Fibroblast of lung (primary cell): ENCODE measurements around the gene PLCB2. TPM values are rescaled to one million over a fixed set of nuclear protein-coding genes. Genes with fewer than 3 reads are reported as not detected.

Experiments used
- DNase-seq, 2 donors: peaks; one replicate each; pipeline versions ENCODE4 v3.0.0 to v3.0.0-alpha.2; 2010; ENCODE audit warnings: low read depth in 2 of 2
- H2AFZ ChIP-seq: 2 replicates; pipeline ENCODE4 v1.5.1; 2012; ENCODE audit warnings: low read length, control low read depth, inconsistent platforms
- H3K27ac ChIP-seq: 2 replicates; pipeline ENCODE4 v1.5.1; 2011; ENCODE audit warnings: low read length, control low read depth; ENCODE audit not compliant: insufficient read depth
- H3K27me3 ChIP-seq: 2 replicates; pipeline ENCODE4 v1.5.1; 2011; ENCODE audit warnings: mild to moderate bottlenecking, low read length; ENCODE audit not compliant: control insufficient read depth, insufficient read depth
- H3K36me3 ChIP-seq: 2 replicates; pipeline ENCODE4 v1.5.1; 2011; ENCODE audit warnings: low read length; ENCODE audit not compliant: control insufficient read depth, insufficient read depth
- H3K4me1 ChIP-seq: 2 replicates; pipeline ENCODE4 v1.5.1; 2011; ENCODE audit warnings: low read length; ENCODE audit not compliant: control insufficient read depth, insufficient read depth; ENCODE audit errors: extremely low read depth
- H3K4me2 ChIP-seq: 2 replicates; pipeline ENCODE4 v1.5.1; 2011; ENCODE audit warnings: low read length, control low read depth; ENCODE audit not compliant: insufficient read depth; ENCODE audit errors: extremely low read depth
- H3K4me3 ChIP-seq, 4 experiments: fragments of 200-600 bp in 1 of 4; sonication (generic) in 1 of 4; replicated peaks in 1 of 4; 2 replicates each; pipeline ENCODE4 v1.5.1; 2011 to 2016; ENCODE audit warnings: low read length in 4 of 4, low read depth in 3 of 4, mild to moderate bottlenecking in 3 of 4, control low read depth in 2 of 4, inconsistent platforms in 1 of 4, mixed read lengths in 1 of 4; ENCODE audit not compliant: insufficient read depth in 1 of 4; ENCODE audit errors: control extremely low read depth in 1 of 4
- H3K79me2 ChIP-seq: 2 replicates; pipeline ENCODE4 v1.5.1; 2012; ENCODE audit warnings: mild to moderate bottlenecking, low read length, inconsistent platforms; ENCODE audit not compliant: control insufficient read depth, insufficient read depth
- H3K9ac ChIP-seq: 2 replicates; pipeline ENCODE4 v1.5.1; 2011; ENCODE audit warnings: mild to moderate bottlenecking, low read length, control low read depth; ENCODE audit not compliant: insufficient read depth
- H3K9me3 ChIP-seq: 2 replicates; pipeline ENCODE4 v1.5.1; 2012; ENCODE audit warnings: low read depth, low read length; ENCODE audit not compliant: control insufficient read depth, insufficient read depth
- H4K20me1 ChIP-seq: 2 replicates; pipeline ENCODE4 v1.5.1; 2011; ENCODE audit warnings: low read length; ENCODE audit not compliant: control insufficient read depth, insufficient read depth; ENCODE audit errors: extremely low read depth
- CTCF ChIP-seq, 2 donors: IDR thresholded peaks in 1 of 2; conservative IDR thresholded peaks in 1 of 2; 1 replicate in 1 of 2; 2 replicates in 1 of 2; pipeline ENCODE4 v1.5.1; 2011 to 2012; ENCODE audit warnings: low read length in 2 of 2, control low read depth in 1 of 2, inconsistent platforms in 1 of 2, low read depth in 1 of 2, mild to moderate bottlenecking in 1 of 2
- EZH2 ChIP-seq: IDR thresholded peaks from 2 replicates; pipeline ENCODE4 v1.5.1; 2012; ENCODE audit warnings: low read length, control low read depth, mild to moderate bottlenecking; ENCODE audit errors: missing control alignments
- polyA plus RNA-seq, 2 donors: library from polyadenylated mRNA; depleted of rRNA in 1 of 2; stranded (reverse) in 1 of 2; unstranded in 1 of 2; fragments of >200 nt; gene quantifications; 2 replicates each; pipeline ENCODE4 v1.2.1, GENCODE V29; 2011 to 2012; ENCODE audit warnings: missing spikeins in 1 of 2
- total RNA-seq: library from RNA; depleted of rRNA; stranded (reverse); fragments of >200 nt; gene quantifications from 2 replicates; pipeline ENCODE4 v1.2.1, GENCODE V29; 2014

Gene PLCB2
- total and polyA plus RNA-seq, 2 donors (not counting 1 experiment from before 2014, with no cell fraction given): under 0.01 to 0.40 TPM

- Histone ChIP-seq H4K20me1 (no peaks in the 10 kb centered on the region), H3K9me3 (no peaks in the 10 kb centered on the region), H3K4me1 (no peaks in the 10 kb centered on the region), H3K27ac (no peak overlapping the region), H3K4me3 (no peak overlapping the region), H3K79me2 (no peaks in the 10 kb centered on the region), H3K9ac (no peak overlapping the region), H3K36me3 (no peaks in the 10 kb centered on the region), H3K27me3 (peaks cover 26% of the 10 kb centered on the region), H2AFZ (no peak overlapping the region), H3K4me2 (no peak overlapping the region)
- DNase-seq: no peak
- TF ChIP-seq EZH2 (no peak), CTCF (conservative IDR thresholded peaks at IDR 0.05 in 1 of 2, IDR thresholded peaks at IDR 0.05 in 1 of 2; ENCODE audit: low read depth in 1 of 2, low read length in 2 of 2) (no peak)
These were observed 10.4 kb downstream of the PLCB2 start for GRCh38 chr15:40297356-40297755.

DNA sequence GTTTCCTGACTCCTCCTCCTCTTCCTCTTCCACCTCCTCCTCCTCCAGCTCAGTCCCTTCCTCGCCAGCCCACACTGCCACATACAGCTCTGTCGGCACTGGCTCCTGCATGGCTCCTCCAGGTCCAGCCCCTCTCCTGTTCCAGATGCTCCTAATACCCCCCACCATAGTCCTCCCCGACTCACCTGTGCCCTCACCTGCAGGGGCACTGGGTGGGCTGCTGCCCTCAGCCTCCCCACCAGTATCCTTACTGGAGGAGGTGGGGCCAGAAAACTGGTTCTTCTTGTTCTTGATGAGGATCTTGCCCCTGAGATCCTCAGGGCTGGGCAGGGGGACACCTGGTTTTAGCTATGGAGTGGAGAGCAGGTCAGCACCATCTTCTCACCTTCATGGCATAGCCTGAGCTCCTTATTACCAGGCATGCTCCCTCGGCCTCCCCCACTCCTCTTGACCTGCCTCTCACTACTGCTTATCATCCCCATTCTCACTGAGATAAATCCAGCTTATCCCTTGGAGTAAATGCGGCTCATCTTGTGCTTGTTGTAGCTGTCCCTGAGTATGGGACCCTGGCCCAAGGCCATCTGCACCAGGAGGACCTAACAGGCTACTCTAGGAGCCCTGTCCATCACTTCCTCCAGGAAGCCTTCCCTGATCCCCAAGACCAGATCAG lies 11.0 kb downstream of the PLCB2 start:
- H3K4me1 ChIP-seq: no peaks in the 10 kb centered on the region
- H3K9me3 ChIP-seq: no peaks in the 10 kb centered on the region
- H2AFZ ChIP-seq: no peak overlapping the region
- H3K27me3 ChIP-seq: peaks cover 33% of the 10 kb centered on the region
- H3K27ac ChIP-seq: no peak overlapping the region
- H3K9ac ChIP-seq: no peak overlapping the region
- no peaks in the 10 kb centered on the region for H4K20me1 ChIP-seq
- DNase-seq: no peak
- TF ChIP-seq EZH2 (no peak), CTCF (conservative IDR thresholded peaks at IDR 0.05 in 1 of 2, IDR thresholded peaks at IDR 0.05 in 1 of 2; ENCODE audit: low read depth in 1 of 2, low read length in 2 of 2) (no peak)
- H3K79me2 ChIP-seq: no peaks in the 10 kb centered on the region
- no peaks in the 10 kb centered on the region for H3K36me3 ChIP-seq
- no peak overlapping the region for H3K4me2 ChIP-seq
- H3K4me3 ChIP-seq: no peak overlapping the region

DNA sequence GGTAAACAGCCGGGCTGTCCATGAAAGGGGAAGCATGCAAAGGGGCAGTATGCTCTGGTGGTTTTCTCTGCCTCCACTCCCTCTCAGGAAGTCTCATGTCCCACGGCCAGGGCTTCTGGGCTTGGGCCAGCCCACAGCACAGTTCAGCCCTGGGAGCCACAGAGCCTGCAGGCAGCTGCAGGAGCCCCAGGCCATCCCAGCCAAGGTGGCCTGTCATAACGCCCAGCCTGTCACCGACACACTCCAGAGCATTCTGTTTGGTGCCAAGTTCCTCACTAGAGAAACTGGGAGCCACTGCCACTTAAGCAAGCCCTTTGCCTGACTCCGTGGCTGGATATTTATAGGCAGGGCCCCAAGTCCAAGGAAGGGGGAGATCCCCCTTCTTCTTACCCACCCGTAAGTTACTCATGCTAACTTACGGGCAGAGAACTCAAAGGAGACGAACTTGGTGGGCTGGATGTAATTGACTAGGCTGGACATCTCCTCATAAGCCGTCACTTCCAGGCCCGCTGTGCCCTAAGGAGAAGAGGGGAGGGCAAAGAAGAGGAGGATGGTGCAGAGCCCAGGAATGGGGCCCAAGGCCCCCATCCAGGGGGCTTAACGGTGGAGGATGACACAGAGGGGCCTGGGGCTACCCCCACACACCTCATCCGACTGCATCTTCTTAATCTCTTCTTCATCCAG lies 11.7 kb downstream of the PLCB2 start:
- no peaks in the 10 kb centered on the region for H3K4me1 ChIP-seq
- H3K9ac ChIP-seq: no peak overlapping the region
- no peak overlapping the region for H3K4me3 ChIP-seq
- no peaks in the 10 kb centered on the region for H3K9me3 ChIP-seq
- H2AFZ ChIP-seq: no peak overlapping the region
- no peaks in the 10 kb centered on the region for H4K20me1 ChIP-seq
- H3K4me2 ChIP-seq: no peak overlapping the region
- no peaks in the 10 kb centered on the region for H3K79me2 ChIP-seq
- H3K36me3 ChIP-seq: no peaks in the 10 kb centered on the region
- no peak for TF ChIP-seq CTCF (conservative IDR thresholded peaks at IDR 0.05 in 1 of 2, IDR thresholded peaks at IDR 0.05 in 1 of 2; ENCODE audit: low read depth in 1 of 2, low read length in 2 of 2)
- no peak for TF ChIP-seq EZH2
- peaks cover 36% of the 10 kb centered on the region for H3K27me3 ChIP-seq
- DNase-seq: no peak
- H3K27ac ChIP-seq: no peak overlapping the region
